HG03159 (cell line): ENCODE data around the gene RGPD8.
A peak's percentile ranks its signal among the peaks of the same experiment; 100 is the strongest.
"Not testable (repeated sequence)": the region's sequence is repeated elsewhere in the genome, so short reads cannot be mapped to it uniquely, and the experiment has no call there.

Source experiments
- ATAC-seq: cut with Tn5 transposase; IDR thresholded peaks from one replicate; pipeline ENCODE4 v1.9.1; 2021; ENCODE audit warnings: mild to moderate bottlenecking, moderate library complexity; ENCODE audit not compliant: unreplicated experiment

Gene RGPD8

DNA sequence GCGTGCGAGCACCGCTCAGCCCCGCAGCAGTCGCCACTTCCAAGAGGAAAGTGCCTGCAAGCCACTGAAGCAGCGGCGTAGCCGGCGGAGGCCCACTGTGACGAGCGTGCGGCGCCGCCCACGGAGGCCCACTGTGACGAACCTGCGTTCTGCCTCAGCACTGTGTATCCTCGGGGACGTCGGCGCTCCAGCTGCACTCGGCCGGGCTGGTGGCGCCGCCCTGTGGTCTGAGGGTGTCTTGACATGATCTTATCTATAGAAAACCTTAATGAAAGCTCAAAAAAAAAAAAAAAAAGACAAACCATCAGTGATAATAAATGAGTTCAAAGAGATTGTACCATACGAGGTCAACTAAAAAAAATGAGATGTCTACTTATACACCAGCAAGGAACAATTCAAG lies at the start of gene RGPD8:
Gene RGPD8, minus strand, starts transcription at position 166 of the 400 bp plus-strand sequence. CDS start 192 bp downstream, outside the sequence.
- peak; percentile 98 for ATAC-seq

DNA sequence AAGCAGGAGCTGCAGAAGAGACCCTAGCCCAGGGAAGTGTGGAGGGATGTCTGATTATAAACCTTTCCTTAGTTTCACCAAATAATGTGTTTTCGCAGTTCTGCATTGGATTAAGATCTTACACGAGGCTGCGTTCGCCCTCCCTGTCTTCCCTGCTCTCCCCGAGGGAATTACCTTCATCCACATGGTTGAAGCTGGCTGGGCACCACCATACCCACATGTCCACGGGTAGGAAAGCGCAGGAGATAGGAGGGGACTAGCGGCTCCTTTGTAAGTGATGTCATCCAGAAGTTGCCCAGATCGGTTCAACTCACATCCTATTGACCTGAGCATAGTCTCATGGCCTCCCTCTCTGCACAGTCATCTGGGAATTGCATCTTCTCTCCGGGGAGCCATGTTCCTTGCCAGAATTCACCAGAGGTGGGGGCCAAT lies 49.6 kb upstream of the RGPD8 start:
- no peak for ATAC-seq

DNA sequence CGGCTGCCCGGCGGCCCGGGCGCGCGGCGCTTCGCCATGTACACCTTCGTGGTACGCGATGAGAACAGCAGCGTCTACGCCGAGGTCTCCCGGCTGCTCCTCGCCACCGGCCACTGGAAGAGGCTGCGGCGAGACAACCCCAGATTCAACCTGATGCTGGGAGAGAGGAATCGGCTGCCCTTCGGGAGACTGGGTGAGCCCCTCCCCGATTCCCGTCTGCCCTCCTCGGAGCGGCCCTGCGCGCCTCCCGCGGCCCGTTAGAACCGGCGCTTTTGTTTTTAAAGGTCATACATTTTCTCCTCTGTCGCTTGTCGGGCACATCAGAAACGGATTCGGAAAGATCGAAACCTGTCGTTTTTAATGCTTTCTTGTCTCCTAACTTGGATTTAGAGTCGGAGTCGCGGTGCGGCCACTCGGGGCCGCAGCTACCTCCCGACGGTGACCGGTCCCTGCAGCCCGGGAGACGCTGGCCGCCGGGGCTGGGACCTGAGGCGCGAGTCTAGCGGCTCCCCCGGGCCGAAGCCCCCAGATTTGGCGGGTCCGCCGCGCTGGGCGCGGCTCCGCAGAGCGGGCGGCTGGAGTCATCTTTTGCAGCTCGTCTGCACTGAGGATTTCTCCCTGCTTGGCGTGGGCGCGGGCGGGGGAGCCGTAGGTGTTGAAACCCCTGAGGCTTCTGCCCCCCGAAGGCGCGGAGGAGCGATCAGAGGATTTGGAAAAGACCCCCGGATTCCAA lies 49.0 kb upstream of the RGPD8 start:
- peak; percentile 22 for ATAC-seq

DNA sequence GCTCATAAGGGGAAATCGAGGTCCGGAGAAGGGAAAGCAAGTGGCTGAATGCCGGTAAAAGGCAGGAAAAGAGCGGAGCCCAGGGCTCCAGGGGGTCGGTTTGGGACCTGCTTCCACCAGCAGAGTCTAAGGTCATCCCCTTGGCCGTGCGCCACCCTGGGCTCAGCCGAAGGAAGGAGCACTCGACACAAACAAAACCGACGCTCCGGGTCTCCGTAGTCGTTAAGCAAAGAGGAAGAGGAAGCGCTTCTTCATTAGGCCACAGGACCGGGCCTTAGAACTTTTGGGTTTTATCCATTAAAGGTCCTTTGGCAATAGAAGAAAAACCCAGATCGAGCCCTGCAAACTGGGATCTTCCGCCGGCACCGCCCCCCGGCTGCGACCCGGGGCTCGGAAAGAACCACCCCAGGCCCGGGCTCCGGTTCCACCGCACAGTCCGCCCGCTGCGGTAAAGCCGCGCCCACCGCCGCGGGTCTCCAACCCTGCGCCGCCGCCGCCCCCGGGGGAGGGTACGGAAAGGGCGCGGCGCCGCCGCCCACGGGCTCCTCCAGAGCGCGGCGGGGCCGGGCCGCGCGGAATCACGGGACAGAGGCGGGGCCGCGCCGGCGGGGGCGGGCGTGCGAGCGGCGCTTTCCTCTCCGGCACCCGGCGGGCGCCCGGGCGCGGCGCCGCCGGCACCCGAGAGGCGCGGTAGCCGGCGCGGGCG lies 48.2 kb upstream of the RGPD8 start, which contains the start of gene TTL:
Gene TTL, plus strand, starts transcription at position 629 of the 706 bp plus-strand sequence. CDS start 189 bp downstream, outside the sequence.
- peak; percentile 74 for ATAC-seq

DNA sequence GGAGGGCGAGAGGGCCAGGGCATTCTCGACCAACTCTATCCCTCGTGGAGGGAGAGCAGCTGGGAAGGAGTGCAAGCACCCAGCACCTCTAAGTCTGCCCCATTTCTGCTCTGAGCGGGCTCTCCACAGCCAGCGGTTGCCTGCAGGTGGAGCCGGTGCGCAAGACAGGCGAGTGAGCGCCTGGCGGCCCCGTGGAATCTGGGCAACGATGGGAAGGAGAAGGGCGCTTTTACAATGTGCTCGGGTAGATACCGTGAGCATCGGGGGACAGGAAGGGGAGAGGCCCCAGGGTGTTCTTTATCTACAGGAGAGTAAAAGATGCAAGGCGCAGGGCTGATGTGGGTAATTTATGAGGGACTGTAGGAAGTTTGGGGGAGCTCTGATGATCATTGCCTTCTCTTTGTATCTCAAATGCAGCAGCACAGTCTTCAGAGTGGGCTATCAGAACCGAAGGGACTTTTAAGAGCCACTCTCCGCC lies 47.6 kb upstream of the RGPD8 start:
- ATAC-seq, result peak; percentile 62

DNA sequence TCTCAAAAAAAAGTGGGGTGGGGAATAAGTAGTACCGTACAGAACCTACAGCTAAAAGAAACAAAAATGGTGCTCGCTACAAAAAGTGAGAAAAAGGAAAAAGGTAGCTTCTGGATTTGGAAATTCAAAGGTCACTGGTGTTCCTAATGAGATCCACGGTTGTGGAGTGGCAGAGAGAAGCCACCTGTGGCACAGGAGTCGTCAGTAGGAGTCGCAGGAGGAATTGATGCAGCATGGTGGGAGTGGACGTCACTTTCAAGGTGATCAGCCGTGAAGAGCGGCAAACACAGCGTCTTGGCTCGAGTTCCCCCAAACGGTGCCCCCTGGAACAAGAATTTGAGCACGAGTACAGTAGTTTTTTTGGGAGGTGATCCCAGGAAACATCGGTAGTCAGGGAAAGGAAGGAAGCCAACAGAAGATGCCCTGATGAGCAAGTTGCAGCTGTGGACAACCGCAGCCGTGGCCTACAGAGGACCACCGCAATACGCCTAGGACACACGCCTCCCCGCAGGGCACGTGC lies 47.1 kb upstream of the RGPD8 start:
- no peak for ATAC-seq

DNA sequence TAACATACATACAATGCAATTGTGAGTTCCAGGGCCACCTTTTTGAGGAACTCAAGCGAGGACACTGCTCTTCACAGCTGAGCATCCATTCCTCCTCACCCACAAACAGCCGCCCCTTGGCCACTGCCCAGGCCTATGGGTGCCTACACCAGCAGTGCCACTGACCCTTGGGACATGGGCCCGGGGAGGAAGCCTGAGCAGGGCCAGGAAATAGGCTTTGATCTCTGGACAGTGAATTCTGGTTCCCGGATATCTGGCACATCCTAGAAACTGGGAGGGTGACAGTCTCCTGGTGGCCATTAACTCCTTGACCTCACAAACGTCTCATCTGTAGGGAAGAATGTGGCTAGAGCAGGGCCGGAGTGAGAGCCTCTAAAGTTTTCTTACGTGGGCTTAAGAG lies 43.0 kb upstream of the RGPD8 start:
- no peak for ATAC-seq

DNA sequence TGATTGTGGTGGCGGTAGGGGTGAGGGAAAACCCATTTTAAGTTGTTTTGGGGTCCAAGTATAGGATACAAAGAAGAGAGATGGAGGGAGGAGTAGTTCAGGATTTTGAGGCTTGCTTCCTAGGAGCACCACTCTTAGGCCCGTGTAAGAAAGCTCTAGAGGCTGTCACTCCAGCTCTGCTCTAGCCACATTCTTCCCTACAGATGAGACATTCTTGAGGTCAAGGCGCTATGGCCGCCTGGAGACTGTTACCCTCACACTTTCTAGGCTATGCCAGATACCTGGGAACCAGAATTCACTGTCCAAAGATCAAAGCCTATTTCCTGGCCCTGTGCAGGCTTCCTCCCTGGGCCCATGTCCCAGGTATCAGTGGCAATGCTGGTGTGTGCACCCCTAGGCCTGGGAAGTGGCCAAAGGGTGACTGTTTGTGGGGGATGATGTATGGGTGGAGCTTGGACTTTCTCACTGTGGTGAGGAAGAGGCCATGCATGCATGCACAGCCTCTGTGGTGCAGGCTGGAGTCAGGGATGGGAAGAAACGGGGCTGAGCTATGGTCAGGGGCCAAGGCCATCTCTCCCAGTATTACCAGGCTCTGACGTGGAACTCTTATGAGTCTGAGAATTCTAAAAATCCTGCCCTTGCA lies 41.5 kb upstream of the RGPD8 start:
- no peak for ATAC-seq

DNA sequence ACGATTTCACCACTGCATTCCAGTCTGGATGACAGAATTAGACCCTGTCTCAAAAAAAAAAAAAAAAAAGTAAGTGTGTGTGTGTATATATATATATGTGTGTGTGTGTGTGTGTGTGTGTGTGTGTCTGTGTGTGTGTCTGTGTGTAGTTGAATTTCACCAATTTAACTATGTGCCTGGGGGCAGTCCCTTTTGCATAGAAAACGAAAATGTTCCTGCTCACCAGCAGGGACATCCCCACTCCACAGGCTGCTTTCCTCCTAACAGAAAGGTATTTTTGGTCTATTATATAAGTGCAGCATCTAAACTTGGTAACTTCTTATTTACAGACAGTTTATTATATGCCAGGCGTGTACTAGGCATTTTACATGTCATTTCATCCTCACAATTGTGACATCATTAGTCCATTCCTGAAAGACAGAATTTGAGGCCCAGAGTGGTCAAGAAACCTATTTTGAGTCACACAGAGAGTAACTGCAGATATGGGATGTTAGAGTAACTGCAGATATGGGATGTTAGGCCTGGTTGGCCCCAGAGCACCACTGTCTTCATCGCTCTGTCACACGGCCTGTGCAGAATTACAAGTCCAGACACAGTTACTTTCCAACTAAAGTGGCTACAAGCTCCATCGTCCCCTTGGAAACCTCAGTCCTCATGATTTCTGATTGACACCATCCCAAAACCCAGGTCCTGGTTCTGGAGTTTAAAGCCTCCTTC lies 39.3 kb upstream of the RGPD8 start:
- ATAC-seq, result no peak

DNA sequence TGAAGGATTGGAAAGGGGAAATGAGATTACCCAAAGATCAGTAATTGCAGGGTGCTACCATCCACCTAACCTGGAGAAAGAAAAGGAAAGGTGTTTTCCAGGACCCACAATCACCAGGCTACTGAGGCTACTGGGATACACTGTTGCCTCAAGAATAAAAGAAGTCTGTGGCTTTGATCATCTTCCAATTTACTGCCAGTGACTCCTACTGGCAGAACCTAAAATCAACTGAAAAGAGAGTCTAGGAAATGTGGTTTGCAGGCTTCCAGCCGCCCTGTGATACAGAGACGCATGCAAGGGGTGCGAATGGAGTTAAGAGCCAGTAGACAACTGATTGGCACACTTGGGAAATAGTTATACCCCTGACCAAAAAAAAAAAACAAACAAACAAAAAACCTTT lies 31.9 kb upstream of the RGPD8 start:
- ATAC-seq, result no peak

DNA sequence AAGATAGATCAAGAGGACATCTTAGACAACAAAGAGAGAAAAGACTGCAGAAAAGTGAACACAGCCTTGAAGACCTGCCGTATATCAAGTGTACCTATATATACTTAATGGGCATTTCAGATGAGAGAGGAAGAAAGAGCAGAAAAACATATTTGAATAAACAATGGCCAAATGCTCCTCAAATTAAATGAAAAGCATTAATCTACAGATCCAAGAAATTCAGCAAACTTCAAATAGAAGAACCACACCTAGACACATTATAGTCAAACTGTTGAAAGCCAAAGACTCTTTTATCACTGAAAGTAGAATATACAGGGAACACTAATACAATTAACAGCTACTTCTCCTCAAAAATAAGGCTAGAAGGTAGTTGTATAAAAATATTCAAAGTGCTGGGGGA lies 29.8 kb upstream of the RGPD8 start:
- ATAC-seq, result no peak

DNA sequence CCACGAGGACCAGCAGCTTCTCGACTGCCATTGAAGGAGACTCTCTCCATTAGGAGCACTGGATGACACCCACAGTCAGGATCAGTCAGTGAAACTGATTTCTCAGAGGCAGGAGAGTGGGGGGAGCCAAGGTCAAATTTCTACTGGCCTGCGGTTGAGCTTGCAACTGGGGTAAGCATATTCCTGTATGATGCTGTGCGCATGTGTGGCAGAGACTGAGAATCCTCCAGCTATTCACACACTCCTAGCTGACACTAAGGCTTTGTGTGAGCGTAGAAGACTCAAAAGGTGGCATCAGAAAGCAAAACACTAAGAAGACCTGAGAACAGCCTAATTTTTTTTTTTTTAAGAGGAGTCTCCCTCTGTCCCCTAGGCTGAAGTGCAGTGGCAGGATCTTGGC lies 28.7 kb upstream of the RGPD8 start:
- ATAC-seq, result no peak

DNA sequence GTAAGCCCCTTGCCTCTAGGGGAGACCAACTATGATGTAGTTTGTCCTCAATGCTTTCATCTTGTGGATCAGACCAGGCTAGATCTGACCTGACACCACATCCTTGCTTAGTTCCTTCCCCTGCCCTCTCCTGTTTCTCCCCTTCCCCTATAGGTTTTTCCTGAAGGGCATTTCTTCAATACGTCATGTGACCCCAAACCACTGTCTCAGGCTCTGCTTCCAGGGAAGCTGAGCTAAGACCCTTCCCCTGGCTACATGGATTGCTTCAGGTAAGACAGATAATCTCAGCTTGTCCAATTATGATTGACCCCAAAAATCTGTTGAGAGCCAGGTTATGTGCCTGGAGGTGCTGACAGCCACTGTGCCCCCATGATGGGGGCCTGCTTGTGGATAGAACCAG lies 25.9 kb upstream of the RGPD8 start:
- ATAC-seq, result no peak

DNA sequence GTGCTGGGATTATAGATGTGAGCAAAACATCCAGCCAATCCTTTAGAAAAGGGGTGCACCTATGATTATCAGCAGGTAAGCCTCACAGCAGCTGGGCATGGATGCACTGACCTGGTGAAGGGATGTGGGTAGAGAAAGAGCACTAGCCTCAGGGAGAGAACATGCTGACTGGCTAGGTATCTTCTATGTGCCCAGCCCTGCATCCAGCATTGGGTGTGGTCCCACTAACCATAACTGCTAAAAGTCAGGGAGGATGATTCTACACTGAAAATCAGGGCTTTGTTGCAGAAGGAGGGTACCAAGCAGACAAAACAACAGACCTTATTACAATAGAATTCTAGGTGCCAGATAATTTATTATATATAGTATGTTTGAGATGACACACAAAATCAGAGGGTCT lies 21.1 kb upstream of the RGPD8 start:
- no peak for ATAC-seq

DNA sequence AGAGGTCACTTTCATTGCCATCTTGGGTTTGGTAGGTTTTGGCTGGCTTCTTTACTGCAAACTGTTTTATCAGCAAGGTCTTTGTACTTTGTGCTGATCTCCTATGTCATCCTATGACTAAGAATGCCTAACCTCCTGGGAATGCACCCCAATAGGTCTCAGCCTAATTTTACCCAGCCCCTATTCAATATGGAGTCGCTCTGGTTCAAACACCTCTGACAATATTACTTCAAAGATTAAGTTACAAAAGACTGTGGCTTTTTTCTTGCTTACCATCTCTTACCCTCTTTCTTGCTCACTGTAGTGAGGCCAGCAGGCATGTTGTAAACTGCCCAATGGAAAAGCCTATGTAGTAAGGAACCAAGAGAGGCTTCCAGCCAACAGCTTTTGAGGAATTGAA lies 17.9 kb upstream of the RGPD8 start:
- ATAC-seq, result no peak

DNA sequence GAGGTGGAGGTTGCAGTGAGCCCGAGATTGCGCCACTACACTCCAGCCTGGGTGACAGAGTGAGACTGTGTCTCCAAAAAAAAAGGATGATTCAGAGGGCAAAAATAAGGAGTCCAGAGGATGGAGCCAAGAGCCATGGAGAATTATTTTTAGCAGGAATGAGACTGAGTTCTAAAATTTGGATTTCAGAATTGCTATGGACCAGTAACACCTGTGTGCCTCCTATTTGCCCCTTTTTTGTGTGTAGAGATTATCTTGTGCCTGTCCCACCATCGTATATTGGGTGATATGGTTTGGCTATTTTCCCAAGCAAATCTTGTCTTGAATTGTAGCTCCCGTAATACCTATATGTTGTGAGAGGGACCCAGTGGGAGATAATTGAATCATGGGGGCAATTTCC lies 16.4 kb upstream of the RGPD8 start:
- no peak for ATAC-seq

DNA sequence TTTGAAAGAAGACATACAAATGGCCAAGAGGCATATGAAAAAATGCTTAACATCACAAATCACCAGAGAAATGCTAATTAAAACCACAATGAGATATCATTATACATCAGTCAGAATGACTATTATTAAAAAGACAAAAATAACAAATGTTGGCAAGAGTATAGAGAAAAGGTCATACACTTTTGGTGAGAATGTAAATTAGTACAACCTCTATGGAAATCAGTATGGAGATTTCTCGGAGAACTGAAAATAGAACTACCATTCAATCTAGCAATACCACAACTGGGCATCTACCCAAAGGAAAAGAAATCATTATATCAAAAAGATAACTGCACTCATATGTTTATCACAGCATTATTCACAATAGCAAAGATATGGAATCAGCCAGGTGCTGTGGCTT lies 10.8 kb upstream of the RGPD8 start:
- ATAC-seq, result not testable (repeated sequence)

DNA sequence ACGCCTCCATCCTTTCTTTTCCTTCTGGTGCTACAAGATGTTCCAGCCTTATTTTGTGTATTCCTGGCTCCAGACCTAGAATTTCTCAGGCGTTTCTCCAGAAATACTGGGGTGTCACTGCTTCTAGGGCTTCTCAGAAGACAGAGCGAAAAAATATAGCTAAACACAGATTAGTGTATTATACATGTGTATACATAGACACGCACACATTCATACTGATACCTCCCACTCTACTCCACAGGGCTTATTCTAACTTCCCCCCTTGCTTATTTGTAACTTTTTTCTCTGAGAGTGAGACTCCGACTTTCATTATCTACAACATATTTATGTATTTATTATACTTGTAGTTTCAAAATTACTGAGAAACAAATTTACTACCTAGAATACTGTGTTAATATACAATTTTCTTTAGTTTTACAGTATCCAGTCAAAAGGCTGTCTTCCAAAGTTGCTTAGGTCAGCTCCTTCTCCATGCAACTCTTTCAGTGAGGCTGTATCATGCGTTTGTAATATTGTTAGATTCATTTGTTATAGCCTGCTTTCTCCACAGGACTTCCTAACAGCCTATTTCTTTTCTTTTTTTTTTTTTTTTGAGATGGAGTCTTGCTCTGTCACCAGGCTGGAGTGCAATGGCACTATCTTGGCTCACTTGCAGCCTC lies 5.3 kb upstream of the RGPD8 start:
- not testable (repeated sequence) for ATAC-seq

DNA sequence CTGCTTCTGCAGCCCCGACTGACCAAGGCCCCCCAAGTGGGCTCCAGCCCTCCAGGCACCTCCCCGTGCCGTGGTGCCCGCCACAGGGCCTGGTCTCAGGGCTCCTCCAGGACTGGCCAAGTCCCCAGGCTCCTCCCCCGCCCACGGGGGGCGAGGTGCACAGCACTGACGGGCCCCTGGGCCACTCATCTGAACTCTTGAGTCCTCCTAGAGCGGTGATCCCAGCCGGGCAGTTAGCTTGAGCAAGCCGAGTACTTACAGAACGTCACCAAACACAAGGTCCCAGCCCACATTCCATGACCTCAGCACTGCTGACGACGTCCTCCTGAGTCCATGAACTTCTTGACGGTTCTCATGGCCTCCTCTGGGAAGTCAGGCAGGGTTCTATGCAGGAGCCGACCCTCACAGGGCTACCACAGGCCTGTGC lies 4.0 kb upstream of the RGPD8 start:
- not testable (repeated sequence) for ATAC-seq

DNA sequence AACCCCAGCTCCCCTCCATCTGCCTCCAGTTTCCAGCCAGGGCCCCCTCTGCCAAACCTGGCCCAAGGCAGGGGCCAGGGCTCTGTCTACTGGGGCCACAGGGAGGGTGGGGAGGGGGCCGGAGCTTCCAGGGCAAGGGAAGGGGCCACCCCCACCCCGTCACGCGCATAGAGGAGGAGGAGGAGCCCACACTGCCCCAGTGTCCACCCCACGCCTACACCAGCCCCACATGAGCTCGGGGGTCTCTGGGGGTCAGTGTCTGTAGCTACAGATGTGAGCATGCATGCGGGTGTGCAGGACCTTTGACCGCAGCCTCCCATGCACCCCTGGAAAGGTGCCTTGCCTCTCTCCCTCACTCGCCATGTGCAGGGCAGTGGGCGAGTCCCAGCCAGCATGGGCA lies 3.5 kb upstream of the RGPD8 start:
- not testable (repeated sequence) for ATAC-seq
